PC-9 (cell line): ENCODE results near the gene NAA30. TPM values are rescaled to one million over a fixed set of nuclear protein-coding genes. Genes with fewer than 3 reads are reported as not detected.

Experiments
- BruUV-seq: library from RNA; stranded (reverse); fragments of 400-500 nt; replicated peaks from 2 replicates; lab custom pipeline; 2021; lab: Mats Ljungman, UMichigan
- CTCF ChIA-PET: fragments of 300-600 bp; sonication (Branson Sonifier 250); formaldehyde crosslinking; loops from one replicate; lab custom pipeline; 2022; ENCODE audit warnings: antibody characterized with exemption; lab: Charles Lee
- POLR2A ChIA-PET: fragments of 300-600 bp; sonication (Branson Sonifier 250); formaldehyde crosslinking; loops from one replicate; lab custom pipeline; 2022; ENCODE audit warnings: antibody characterized with exemption; ENCODE audit not compliant: unreplicated experiment; lab: Charles Lee
- DNase-seq, 2 experiments: peaks; one replicate each; pipeline versions ENCODE4 v3.0.0 to v3.0.0-alpha.2; 2015 to 2022; ENCODE audit warnings: mixed read lengths in 1 of 2
- H2AFZ ChIP-seq: fragments of 200-600 bp; sonication (generic); 2 replicates; pipeline ENCODE4 v1.8.1; 2017; ENCODE audit warnings: antibody characterized with exemption
- H3F3A ChIP-seq: fragments of 200-600 bp; sonication (generic); 2 replicates; pipeline ENCODE4 v1.8.1; 2017; ENCODE audit warnings: antibody characterized with exemption, mild to moderate bottlenecking, low read depth; ENCODE audit not compliant: insufficient read depth
- H3K27ac ChIP-seq: fragments of 200-600 bp; sonication (generic); 2 replicates; pipeline ENCODE4 v1.6.1; 2016; ENCODE audit warnings: mixed run types
- H3K27me3 ChIP-seq: fragments of 200-600 bp; sonication (generic); 2 replicates; pipeline ENCODE4 v1.6.1; 2016; ENCODE audit warnings: low read depth, mixed run types; ENCODE audit not compliant: insufficient read depth
- H3K36me3 ChIP-seq: fragments of 200-600 bp; sonication (generic); 2 replicates; pipeline ENCODE4 v1.6.1; 2016; ENCODE audit warnings: low read depth, mixed run types
- H3K4me1 ChIP-seq: fragments of 200-600 bp; sonication (generic); replicated peaks from 2 replicates; pipeline ENCODE4 v1.6.1; 2016; ENCODE audit warnings: mixed run types; ENCODE audit not compliant: insufficient read depth
- H3K4me2 ChIP-seq: fragments of 200-600 bp; sonication (generic); 2 replicates; pipeline ENCODE4 v1.6.1; 2017; ENCODE audit warnings: mixed run types
- H3K4me3 ChIP-seq: fragments of 200-600 bp; sonication (generic); 2 replicates; pipeline ENCODE4 v1.6.1; 2016; ENCODE audit warnings: mixed run types
- H3K79me2 ChIP-seq: fragments of 200-600 bp; sonication (generic); 2 replicates; pipeline ENCODE4 v1.6.1; 2017; ENCODE audit warnings: low read depth, mixed run types
- H3K9me2 ChIP-seq: fragments of 200-600 bp; sonication (generic); 2 replicates; pipeline ENCODE4 v1.8.1; 2017; ENCODE audit warnings: mild to moderate bottlenecking; ENCODE audit not compliant: insufficient read depth
- H3K9me3 ChIP-seq: fragments of 200-600 bp; sonication (generic); 2 replicates; pipeline ENCODE4 v1.8.1; 2016; ENCODE audit warnings: low read depth; ENCODE audit not compliant: insufficient read depth
- H4K20me1 ChIP-seq: fragments of 200-600 bp; sonication (generic); 2 replicates; pipeline ENCODE4 v1.8.1; 2017; ENCODE audit not compliant: insufficient read depth
- CTCF ChIP-seq: fragments of 200-600 bp; sonication (generic); conservative IDR thresholded peaks from 2 replicates; pipeline ENCODE4 v1.6.1; 2017; ENCODE audit warnings: mixed run types, antibody characterized with exemption, mild to moderate bottlenecking, moderate library complexity
- EZH2 ChIP-seq: fragments of 200-600 bp; sonication (generic); IDR thresholded peaks from 2 replicates; pipeline ENCODE4 v1.8.0; 2017; ENCODE audit warnings: antibody characterized with exemption, low read depth
- intact Hi-C: fragments of 100-400 bp; cut with micrococcal nuclease; formaldehyde crosslinking; loops from one replicate; pipeline ENCODE4 v1.10.0; 2022; ENCODE audit not compliant: unreplicated experiment
- total RNA-seq: library from RNA; stranded (reverse); gene quantifications from 2 replicates; pipeline ENCODE4 v1.2.3, GENCODE V29; 2021

Gene NAA30
- total RNA-seq, 1 experiment from 2014 or later = 14.2 TPM

- Histone ChIP-seq H3K4me1 (peaks cover 28% of the 10 kb centered on the region), H3F3A (peaks cover 5% of the 10 kb centered on the region; the same call in 1 of the 2 replicates), H3K36me3 (peaks cover 15% of the 10 kb centered on the region; the same call in 1 of the 2 replicates), H3K27ac (no peak overlapping the region), H3K4me3 (peak overlapping the region; percentile 71), H3K27me3 (no peaks in the 10 kb centered on the region), H2AFZ (peak overlapping the region; percentile 93), H3K9me2 (no peaks in the 10 kb centered on the region), H3K4me2 (peak overlapping the region; percentile 99), H4K20me1 (peaks cover 22% of the 10 kb centered on the region), H3K9me3 (no peaks in the 10 kb centered on the region), H3K79me2 (peaks cover 47% of the 10 kb centered on the region)
- TSS peak; percentile 50 for BruUV-seq
- DNase-seq = peak in 1 of 2 experiments; percentile 4
- no peak for TF ChIP-seq CTCF
- no peak for TF ChIP-seq EZH2
- intact Hi-C loops = no loop called here
- POLR2A ChIA-PET = no interaction called here
- CTCF ChIA-PET = no interaction called here
Measured at GRCh38 chr14:57391517-57392195, 1.3 kb downstream of the NAA30 start.

- H2AFZ ChIP-seq = no peak overlapping the region
- no peaks in the 10 kb centered on the region for H3K9me2 ChIP-seq
- no peaks in the 10 kb centered on the region for H3K27me3 ChIP-seq
- no peak for DNase-seq
- peak overlapping the region; percentile 71 for H3K4me3 ChIP-seq
- TF ChIP-seq CTCF (no peak), EZH2 (no peak)
- intact Hi-C loops = no loop called here
- no TSS peak for BruUV-seq
- peaks cover 20% of the 10 kb centered on the region for H3K36me3 ChIP-seq
- H3K27ac ChIP-seq = no peak overlapping the region
- CTCF ChIA-PET = no interaction called here
- peaks cover 28% of the 10 kb centered on the region for H3K4me1 ChIP-seq
- POLR2A ChIA-PET = interaction anchor here (0.6 kb wide), 1 partner anchor 935 kb away, joined by 8 read pairs; no protein-coding TSS in a partner anchor
- H3K4me2 ChIP-seq = peak overlapping the region; percentile 99
- no peaks in the 10 kb centered on the region for H3K9me3 ChIP-seq
- H3F3A ChIP-seq = peaks cover 5% of the 10 kb centered on the region; the same call in 1 of the 2 replicates
- H3K79me2 ChIP-seq = peaks cover 47% of the 10 kb centered on the region
- peaks cover 22% of the 10 kb centered on the region for H4K20me1 ChIP-seq
Measured at GRCh38 chr14:57392830-57393229, 2.4 kb downstream of the NAA30 start.

GRCh38 chr14:57400556-57401494 is 10.4 kb downstream of the NAA30 start:
- CTCF ChIA-PET = interaction anchor here (0.6 kb wide), 1 partner anchor 890 kb away, joined by 4 read pairs; no protein-coding TSS in a partner anchor
- Histone ChIP-seq H4K20me1 (peaks cover 11% of the 10 kb centered on the region; the same call in 1 of the 2 replicates), H3K9me3 (no peaks in the 10 kb centered on the region), H3K27ac (no peak overlapping the region), H3K4me1 (no peaks in the 10 kb centered on the region), H3K79me2 (no peaks in the 10 kb centered on the region), H3F3A (no peaks in the 10 kb centered on the region), H3K36me3 (peaks cover 25% of the 10 kb centered on the region; the same call in 1 of the 2 replicates), H3K9me2 (no peaks in the 10 kb centered on the region), H3K4me2 (no peak overlapping the region), H2AFZ (no peak overlapping the region), H3K4me3 (no peak overlapping the region), H3K27me3 (no peaks in the 10 kb centered on the region)
- TF ChIP-seq CTCF (no peak), EZH2 (no peak)
- no peak for DNase-seq
- POLR2A ChIA-PET = no interaction called here
- BruUV-seq = no TSS peak
- intact Hi-C loops = no loop called here
